ENCODE results near the gene CREM.

Gene CREM

GRCh38 chr10:35135861-35136260, 9.2 kb downstream of the CREM start:
- no peak for DNase-seq (ENCODE audit: low read depth, low spot score)

DNA sequence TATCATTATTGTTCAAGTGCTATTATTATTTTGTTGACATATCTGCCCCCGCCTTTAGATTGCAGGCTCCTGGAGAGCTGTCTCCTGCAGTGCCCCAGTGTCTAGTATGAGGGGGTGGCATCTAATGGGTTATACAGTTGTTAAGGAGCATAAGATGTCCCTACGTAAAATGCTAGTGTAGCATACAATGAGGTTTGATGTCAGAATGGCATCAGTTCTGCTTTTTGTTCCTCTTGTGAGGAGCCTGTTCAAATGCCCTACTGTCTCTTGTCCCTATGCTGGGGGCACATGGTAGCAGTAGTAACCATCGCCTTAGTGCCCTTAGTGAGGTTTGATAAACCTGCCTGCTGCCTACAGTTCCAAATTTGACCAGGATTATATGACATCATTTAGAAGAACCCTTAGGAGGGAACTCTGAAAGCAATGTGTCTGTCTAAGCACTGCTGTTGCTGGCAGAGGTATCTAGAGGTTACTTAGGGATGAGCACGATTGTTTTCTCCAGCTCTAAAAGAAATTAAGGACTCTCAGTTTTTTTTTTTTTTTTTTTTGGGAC, 9.7 kb downstream of the CREM start:
- DNase-seq (ENCODE audit: low read depth, low spot score) = no peak

DNA sequence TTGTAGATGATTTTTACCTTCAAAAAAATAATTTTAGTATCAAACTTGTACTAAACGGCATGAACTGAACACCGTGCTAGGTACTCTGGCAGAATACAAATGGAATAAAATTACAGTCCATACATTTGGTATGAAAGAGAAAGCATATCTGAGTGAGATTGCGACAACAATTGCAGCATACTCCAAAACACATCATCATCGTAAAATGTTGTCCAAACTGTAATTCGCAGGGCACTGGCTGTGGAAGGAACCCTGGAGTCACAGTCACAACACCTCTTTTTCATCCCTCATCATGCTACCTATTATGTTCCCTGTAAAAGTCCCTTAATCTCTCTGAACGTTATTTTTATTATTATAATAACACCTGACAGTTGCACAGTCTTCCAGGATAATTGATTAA, 13.5 kb downstream of the CREM start:
- no peak for DNase-seq (ENCODE audit: low read depth, low spot score)

DNA sequence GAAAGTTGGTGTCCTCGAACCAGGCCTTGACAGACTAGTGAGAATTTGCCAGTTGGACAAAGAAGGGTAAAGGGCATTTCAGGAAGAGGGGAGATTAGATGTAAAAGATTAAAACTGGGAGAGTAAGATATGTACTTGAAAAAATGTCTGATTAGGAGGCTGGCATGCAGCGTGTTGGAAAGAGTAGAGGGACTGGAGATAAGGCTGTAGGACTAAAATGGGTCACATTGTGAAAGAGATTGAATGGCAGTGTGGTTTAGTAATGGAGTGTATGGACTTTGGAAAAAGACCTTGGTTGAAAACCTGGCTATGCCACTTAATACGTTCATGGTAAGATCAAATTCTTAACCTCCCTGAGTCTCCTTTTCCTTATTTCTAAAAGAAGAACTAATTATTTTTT, 14.1 kb downstream of the CREM start:
- no peak for DNase-seq (ENCODE audit: low read depth, low spot score)

DNA sequence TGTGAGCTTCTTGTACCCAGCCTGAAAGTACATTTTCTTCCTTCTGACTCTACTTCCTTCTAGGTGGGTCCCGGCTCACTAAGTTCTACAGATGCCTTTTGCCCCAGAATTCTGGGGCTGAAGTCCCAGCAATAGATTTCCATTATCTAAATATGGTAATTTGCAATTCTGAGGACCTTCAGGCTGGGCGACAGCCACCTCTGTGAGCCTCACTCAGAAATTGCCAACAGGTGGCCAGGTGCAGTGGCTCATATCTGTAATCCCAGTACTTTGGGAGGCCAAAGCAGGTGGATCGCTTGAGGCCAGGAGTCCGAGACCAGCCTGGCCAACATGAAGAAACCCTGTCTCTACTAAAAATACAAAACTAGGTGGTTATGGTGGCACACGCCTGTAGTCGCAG, 23.7 kb downstream of the CREM start:
- no peak for DNase-seq (ENCODE audit: low read depth, low spot score)

DNA sequence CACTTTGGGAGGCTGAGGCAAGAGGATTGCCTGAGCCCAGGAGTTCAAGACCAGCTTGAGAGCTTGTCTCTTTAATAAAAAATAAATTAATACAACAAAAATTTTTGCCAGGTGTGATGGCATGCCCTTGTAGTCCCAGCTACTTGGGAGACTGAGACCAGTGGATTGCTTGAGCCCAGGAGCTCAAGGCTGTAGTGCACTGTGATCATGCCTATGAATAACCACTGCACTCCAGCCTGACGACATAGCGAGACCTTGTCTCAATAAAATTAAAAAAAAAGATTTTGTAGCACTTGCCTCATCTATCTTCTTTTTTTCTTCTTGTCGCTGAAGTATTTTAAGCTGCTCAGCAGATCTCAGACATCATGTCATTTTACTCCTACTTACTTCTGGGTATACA, 26.3 kb downstream of the CREM start:
- no peak for DNase-seq (ENCODE audit: low read depth, low spot score)

DNA sequence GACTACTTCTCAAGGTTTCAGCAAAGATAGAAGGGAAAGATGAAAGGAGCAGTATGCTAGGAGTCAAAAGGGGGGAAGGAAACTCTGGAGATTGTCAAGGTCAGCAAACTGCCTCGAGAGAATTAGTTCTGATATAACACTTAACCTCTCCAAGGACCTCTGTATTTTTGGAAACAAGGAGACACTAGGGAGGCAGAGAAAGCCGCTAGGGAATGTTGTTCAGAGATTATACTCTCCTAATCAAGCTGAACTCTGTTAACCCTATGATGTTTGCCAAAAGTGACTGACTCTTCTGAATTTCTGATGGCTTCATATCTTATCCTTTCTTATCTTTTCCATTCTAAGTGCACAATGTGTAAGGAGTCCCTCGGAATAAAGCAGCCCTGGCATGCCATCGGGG, 27.1 kb downstream of the CREM start:
- no peak for DNase-seq (ENCODE audit: low read depth, low spot score)

GRCh38 chr10:35160743-35161142, 34.1 kb downstream of the CREM start:
- DNase-seq (ENCODE audit: low read depth, low spot score) = no peak

DNA sequence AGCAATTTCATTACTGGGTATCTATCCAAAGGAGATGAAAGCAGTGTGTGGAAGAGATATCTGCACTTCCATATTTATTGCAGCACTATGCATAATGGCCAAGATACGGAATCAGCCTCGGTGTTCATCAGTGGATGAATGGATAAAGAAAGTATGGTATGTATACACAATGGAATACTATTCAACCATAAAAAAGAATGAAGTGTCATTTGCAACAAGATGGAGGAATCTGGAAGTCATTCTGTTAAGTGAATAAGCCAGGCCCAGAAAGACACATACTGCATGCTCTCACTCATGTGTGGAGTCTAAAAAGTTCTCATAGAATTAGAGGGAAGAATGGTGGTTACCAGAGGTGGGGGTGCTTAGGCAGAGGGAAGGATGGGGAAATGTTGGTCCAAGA, 35.3 kb downstream of the CREM start:
- DNase-seq (ENCODE audit: low read depth, low spot score) = no peak

GRCh38 chr10:35165136-35165535, 38.5 kb downstream of the CREM start:
- no peak for DNase-seq (ENCODE audit: low read depth, low spot score)

GRCh38 chr10:35165811-35166210, 39.2 kb downstream of the CREM start:
- no peak for DNase-seq (ENCODE audit: low read depth, low spot score)

DNA sequence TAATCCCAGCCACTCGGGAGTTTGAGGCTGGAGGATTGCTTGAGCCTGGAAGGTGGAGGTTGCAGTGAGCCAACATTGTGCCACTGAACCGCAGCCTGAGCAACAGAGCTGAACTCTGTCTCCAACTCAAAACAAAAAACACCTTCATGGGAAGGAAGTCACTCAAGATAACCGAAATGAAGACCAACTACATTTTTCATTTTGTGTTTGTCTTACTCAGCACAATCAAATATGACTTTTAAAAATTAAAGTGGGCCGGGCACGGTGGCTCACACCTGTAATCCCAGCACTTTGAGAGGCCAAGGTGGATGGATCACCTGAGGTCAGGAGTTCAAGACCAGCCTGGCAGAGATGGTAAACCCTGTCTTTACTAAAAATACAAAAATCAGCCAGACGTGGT, 40.0 kb downstream of the CREM start:
- DNase-seq (ENCODE audit: low read depth, low spot score) = no peak

GRCh38 chr10:35167342-35167741, 40.7 kb downstream of the CREM start:
- DNase-seq (ENCODE audit: low read depth, low spot score) = no peak

DNA sequence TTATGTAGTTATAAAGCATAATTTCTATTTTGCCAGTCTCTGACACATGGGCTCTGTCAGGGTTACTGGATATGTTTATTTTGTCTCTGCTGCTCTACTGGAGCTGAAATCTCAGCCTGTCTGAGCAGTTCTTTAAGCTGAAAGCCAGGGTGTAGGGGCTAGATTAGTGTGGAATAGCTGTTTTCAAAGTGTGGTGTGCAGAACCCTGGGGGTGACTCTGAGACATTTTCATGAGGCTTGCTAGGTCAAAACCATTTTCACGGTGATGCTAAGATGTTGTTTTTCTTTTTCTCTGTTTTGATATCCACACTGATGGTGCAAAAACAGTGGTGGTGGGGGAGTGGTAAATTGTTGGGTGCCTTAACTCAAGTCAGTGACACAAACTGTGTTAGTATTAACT, 45.5 kb downstream of the CREM start:
- DNase-seq (ENCODE audit: low read depth, low spot score) = no peak

DNA sequence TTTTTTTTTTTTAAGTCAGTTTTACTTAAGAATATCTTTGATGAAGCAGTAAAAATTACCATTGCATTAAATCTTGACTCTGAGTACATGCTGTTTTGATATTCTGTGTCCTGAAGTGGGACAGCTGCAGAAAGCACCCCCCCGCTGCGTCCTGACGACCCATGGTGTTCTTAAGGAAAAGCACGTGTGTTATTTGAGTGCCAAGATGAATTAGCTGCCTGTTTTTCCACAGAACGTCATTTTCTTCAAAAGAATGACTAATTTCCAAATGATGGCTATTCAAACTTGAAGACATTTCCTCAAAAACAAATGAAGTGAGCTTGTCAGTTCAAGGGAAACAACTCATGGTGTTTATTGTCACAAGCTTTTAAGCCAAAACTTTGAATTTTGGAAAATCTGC, 45.9 kb downstream of the CREM start:
- peak; percentile 39 for DNase-seq (ENCODE audit: low read depth, low spot score)

DNA sequence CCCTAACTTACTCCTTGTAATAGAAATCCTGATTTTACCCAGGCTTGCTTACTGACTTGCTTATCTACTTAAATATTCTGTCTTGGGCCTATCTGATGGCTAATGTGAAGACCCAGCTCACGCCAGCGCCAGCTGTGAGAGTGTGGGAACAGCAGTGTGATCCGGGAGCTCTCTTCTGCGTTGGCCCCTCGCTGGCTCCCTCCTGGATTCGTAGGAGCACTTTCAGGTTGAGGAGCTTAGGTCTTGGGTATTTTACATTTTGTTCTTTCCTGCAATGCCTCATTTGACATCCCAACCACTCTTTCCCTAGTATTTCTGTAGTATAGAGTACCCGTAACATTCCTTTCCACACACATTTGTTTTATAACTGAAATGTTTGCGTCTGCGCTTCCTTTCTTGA, 51.7 kb downstream of the CREM start:
- DNase-seq (ENCODE audit: low read depth, low spot score) = no peak

DNA sequence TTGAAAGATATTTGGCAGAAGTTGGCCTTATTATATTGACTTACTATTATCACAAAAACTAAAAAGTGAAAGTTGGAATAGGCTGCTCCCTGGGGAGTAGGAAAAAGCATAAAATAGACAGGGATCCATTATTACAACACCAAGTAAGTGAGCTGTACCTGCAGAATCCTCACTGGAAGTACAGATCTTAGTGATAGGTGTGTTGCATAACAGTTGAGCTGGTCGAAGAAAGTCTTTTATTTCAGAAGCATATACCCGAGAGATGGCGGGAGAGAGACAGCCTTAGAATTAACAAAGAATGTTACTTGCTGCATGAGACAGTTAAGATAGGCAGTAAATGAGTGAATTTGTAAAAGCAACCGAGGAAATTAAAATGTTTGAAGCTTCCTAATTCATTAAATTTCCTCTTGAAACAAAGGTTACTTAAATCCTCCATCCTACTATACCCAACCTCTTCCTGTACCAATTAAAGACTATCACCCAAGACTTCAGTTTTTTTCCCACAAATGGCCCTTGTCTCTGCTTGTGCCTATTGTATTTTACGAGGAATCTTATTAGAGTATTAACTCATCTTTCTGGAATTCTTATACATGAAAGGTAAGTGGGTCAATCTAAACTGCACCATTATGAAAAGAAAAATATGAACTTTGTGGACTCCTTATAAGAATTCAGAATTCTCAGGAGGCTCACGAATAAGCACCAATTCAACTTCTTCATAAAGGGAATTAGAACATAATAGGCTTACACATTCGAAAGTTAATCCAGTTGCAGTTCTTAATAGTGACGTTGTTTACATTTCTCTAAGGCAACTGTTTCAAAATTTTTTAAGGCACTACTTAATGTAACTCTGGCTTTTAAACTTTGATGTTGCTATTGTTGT, 56.2 kb downstream of the CREM start:
- DNase-seq (ENCODE audit: low read depth, low spot score) = no peak

DNA sequence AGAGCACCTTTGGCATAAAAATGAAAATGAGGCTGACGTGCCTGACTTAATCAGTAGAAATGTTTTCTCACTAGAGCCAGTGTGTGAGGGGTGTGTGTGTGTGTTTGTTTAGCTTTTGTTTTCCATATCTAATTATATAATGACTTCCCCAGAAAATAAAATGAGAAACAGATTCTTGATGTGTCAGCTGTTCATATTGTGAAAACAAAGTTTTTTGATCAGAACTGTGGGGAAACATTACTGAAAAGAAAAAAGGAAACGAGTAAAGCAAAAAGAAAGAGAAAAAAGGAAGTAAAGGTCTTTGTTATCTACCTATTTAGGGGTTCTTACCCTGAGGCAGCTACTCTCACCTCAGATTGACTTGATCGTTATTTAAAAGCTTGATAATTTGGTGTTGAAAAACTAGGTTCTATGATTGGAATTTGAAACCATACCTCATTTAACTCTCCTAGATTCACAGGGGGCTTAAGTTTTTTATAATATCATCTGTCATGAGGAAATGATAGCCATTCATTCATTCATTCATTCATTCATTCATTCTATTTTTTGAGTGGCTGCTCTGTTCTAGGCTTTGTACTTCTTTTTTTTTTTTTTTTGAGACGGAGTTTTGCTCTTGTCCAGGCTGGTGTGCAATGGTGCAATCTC, 58.0 kb downstream of the CREM start:
- DNase-seq (ENCODE audit: low read depth, low spot score) = no peak

DNA sequence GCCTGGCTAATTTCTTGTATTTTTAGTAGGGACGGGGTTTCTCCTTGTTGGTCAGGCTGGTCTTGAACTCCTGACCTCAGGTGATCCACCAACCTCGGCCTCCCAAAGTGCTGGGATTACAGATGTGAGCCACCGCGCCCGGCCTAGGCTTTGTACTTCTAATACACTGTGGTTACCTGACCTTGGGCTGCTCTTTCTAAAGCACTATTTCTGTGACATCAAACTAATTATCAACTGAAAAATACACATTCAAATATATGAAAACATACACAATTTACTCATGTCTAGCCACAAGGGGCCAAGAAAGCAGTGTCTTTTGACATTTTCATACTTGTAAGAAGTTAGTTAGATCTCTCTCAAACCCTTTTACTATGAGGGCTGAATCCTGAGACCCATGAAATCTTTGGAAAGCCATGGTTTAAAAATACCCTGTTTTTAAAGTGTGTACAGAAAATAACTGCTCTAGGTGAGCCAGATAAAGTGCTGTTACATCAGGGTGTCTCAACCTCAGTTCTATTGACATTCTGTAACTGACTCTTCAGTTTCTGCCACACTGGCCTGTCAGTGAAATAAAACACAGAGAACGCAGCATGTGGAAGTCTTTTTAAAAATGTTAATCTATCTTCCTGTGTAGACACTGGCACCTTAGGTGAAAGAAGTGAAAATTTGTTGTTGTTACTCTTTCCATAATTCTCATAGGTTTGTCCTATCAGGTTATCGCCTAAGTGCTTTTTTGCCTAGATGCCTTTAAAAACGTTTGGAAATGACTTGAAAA, 58.8 kb downstream of the CREM start:
- DNase-seq (ENCODE audit: low read depth, low spot score) = no peak

DNA sequence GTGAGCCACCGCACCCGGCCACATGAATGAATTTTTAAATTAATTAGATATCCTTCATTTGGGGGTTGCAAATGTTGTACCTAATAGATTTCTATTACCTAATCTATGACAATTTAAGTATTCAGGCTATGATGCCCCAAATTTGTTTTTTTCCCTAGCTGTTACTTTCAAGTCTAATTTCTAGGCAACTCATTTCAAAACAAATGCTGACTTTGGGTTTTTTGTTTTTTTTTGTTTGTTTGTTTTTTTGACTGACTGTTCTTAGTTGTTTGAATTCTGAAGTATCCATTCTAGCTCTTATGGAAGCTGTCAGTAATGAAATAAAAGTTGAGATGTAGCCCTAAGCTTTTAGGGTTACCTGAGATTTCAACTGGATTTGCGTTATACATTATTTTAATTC, 62.3 kb downstream of the CREM start:
- no peak for DNase-seq (ENCODE audit: low read depth, low spot score)

GRCh38 chr10:35191523-35191922, 64.9 kb downstream of the CREM start:
- DNase-seq (ENCODE audit: low read depth, low spot score) = no peak

DNA sequence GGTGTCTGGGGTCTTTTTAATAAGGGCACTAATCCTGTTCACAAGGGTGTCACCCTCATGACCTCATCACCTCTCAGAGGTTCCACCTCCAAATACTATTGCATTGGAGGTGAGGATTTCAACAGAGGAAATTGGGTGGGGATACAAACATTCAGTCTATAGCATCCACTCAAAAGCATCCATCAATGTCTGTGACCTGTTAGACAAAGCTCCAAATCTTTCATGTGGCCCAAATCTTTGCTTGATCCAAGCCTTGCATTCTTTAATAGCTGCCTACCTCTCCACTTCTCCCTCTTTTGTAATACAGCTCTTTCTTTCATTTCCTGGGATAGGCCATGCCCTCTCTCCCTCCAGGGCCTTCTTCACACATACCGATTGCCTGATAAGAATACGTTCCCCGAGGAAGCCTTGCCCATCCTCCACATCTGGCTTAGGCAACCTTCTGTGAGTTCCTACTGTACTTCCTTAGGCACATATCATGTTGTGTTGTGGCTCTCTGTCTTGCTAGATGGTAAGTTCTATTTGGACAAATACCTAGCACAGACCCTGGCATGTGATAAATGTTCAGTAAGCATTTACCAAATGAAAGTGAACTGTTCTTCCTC, 66.1 kb downstream of the CREM start:
- no peak for DNase-seq (ENCODE audit: low read depth, low spot score)
